Measurements from ENCODE around the gene RAB30. TPM values are rescaled to one million over a fixed set of nuclear protein-coding genes. Genes with fewer than 3 reads are reported as not detected.
"Not testable (repeated sequence)": the region's sequence is repeated elsewhere in the genome, so short reads cannot be mapped to it uniquely, and the experiment has no call there.

RAB30 gene
- total RNA-seq, 4 donors from 2014 or later: 29.8 to 57.1 (median 33.9) TPM

- Histone ChIP-seq H3K4me1 (no peaks in the 10 kb centered on the region), H3K4me3 (no peak overlapping the region), H3K27me3 (no peaks in the 10 kb centered on the region), H3K36me3 (no peaks in the 10 kb centered on the region), H3K27ac (no peak overlapping the region), H3K9me3 (no peaks in the 10 kb centered on the region)
- TF ChIP-seq, protein P1, sequence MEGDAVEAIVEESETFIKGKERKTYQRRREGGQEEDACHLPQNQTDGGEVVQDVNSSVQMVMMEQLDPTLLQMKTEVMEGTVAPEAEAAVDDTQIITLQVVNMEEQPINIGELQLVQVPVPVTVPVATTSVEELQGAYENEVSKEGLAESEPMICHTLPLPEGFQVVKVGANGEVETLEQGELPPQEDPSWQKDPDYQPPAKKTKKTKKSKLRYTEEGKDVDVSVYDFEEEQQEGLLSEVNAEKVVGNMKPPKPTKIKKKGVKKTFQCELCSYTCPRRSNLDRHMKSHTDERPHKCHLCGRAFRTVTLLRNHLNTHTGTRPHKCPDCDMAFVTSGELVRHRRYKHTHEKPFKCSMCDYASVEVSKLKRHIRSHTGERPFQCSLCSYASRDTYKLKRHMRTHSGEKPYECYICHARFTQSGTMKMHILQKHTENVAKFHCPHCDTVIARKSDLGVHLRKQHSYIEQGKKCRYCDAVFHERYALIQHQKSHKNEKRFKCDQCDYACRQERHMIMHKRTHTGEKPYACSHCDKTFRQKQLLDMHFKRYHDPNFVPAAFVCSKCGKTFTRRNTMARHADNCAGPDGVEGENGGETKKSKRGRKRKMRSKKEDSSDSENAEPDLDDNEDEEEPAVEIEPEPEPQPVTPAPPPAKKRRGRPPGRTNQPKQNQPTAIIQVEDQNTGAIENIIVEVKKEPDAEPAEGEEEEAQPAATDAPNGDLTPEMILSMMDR (IDR thresholded peaks at IDR 0.05 in 4 of 5, conservative IDR thresholded peaks at IDR 0.05 in 1 of 5): no peak
- TF ChIP-seq POLR2A (IDR thresholded peaks at IDR 0.05): no peak
- no peak for ATAC-seq
- DNase-seq: no peak
- in situ Hi-C loops (cut with MboI; ENCODE audit: low sequenced_read_pairs in 4 of 4): no loop called here
- intact Hi-C loops (cut with DNase I; ENCODE audit: low total_unique reads): no loop called here
Observed at GRCh38 chr11:82945682-82946081, 126.0 kb downstream of the RAB30 start.

GRCh38 chr11:82945041-82945440 lies 126.7 kb downstream of the RAB30 start:
- in situ Hi-C loops (cut with MboI; ENCODE audit: low sequenced_read_pairs in 4 of 4); intact Hi-C loops (cut with DNase I; ENCODE audit: low total_unique reads); H3K27me3 ChIP-seq; H3K4me1 ChIP-seq; ATAC-seq; DNase-seq; H3K27ac ChIP-seq; H3K36me3 ChIP-seq; H3K9me3 ChIP-seq; H3K4me3 ChIP-seq: not testable (repeated sequence)

DNA sequence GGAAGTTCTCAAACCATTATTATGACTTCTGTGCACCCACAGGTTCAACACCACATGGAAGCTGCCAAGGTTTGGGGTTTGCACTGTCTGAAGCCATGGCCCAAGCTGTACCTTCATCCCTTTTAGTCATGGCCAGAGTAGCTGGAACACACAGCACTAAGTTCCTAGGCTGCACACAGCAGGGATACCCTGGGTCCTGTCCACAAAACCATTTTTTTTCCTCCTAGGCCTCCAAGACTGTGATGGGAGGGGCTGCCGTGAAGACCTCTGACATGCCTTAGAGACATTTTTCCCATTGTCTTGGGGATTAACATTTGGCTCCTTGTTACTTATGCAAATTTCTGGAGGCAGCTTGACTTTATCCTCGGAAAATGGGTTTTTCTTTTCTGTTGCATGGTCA lies 127.5 kb downstream of the RAB30 start:
- ATAC-seq (no peak), DNase-seq (no peak)
- no peak overlapping the region for H3K4me3 ChIP-seq
- intact Hi-C loops (cut with DNase I; ENCODE audit: low total_unique reads): no loop called here
- H3K27ac ChIP-seq: no peak overlapping the region
- H3K36me3 ChIP-seq: no peaks in the 10 kb centered on the region
- H3K27me3 ChIP-seq: no peaks in the 10 kb centered on the region
- no peaks in the 10 kb centered on the region for H3K4me1 ChIP-seq
- TF ChIP-seq, protein P1 (IDR thresholded peaks at IDR 0.05 in 4 of 5, conservative IDR thresholded peaks at IDR 0.05 in 1 of 5): no peak
- TF ChIP-seq POLR2A (IDR thresholded peaks at IDR 0.05): no peak
- no peaks in the 10 kb centered on the region for H3K9me3 ChIP-seq
- in situ Hi-C loops (cut with MboI; ENCODE audit: low sequenced_read_pairs in 4 of 4): no loop called here

GRCh38 chr11:82943430-82943829 lies 128.3 kb downstream of the RAB30 start:
- ATAC-seq; intact Hi-C loops (cut with DNase I; ENCODE audit: low total_unique reads); H3K9me3 ChIP-seq; H3K27me3 ChIP-seq; H3K36me3 ChIP-seq; H3K27ac ChIP-seq; H3K4me1 ChIP-seq; H3K4me3 ChIP-seq; in situ Hi-C loops (cut with MboI; ENCODE audit: low sequenced_read_pairs in 4 of 4); DNase-seq: not testable (repeated sequence)

DNA sequence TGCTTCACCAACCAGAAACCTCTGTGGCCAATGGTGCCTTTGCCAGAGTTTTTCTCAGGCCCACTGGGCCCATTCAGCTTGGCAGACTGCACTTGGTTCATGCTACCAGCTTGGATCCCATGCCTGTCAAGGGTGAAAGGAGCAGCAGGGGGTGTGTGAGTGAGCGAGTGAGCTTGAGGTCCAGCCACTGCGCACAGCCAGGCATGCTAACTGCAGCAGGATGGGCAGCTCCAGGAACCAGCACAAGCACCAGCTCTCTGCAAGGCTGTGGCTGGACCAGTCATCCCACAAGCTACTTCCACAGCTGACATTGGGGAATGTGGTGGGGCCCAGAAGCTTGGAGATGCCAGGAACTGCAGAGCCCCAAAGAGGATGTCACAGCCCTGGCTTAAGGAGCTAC lies 129.3 kb downstream of the RAB30 start:
- H3K27ac ChIP-seq: no peak overlapping the region
- no peaks in the 10 kb centered on the region for H3K27me3 ChIP-seq
- ATAC-seq (no peak), DNase-seq (no peak)
- TF ChIP-seq, protein P1 (IDR thresholded peaks at IDR 0.05 in 4 of 5, conservative IDR thresholded peaks at IDR 0.05 in 1 of 5): no peak
- TF ChIP-seq POLR2A (IDR thresholded peaks at IDR 0.05): no peak
- H3K4me3 ChIP-seq: no peak overlapping the region
- no peaks in the 10 kb centered on the region for H3K9me3 ChIP-seq
- H3K4me1 ChIP-seq: no peaks in the 10 kb centered on the region
- no peaks in the 10 kb centered on the region for H3K36me3 ChIP-seq
- in situ Hi-C loops (cut with MboI; ENCODE audit: low sequenced_read_pairs in 4 of 4) (no loop called here), intact Hi-C loops (cut with DNase I; ENCODE audit: low total_unique reads) (no loop called here)

DNA sequence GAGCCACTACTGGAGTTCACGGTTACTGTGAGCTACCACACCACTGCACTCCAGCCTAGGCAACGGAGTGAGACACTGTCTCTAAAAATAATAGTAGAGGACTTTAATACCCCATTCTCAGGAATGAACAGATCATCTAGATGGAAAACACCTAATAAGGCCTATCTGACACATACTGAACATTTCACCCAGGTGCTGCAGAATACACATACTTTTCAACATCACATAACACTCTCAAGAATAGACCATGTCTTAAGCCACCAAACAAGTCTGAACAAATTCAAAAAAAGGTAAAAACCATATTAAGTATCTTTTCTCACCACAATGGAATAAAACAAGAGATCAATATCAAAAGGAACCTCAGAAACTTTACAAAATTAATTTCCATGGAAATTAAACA lies 132.2 kb downstream of the RAB30 start:
- in situ Hi-C loops (cut with MboI; ENCODE audit: low sequenced_read_pairs in 4 of 4): no loop called here
- intact Hi-C loops (cut with DNase I; ENCODE audit: low total_unique reads): no loop called here
- DNase-seq (no peak), ATAC-seq (no peak)
- Histone ChIP-seq H3K9me3 (no peaks in the 10 kb centered on the region), H3K27ac (no peak overlapping the region), H3K4me3 (no peak overlapping the region), H3K4me1 (no peaks in the 10 kb centered on the region), H3K27me3 (no peaks in the 10 kb centered on the region), H3K36me3 (no peaks in the 10 kb centered on the region)
- TF ChIP-seq POLR2A (IDR thresholded peaks at IDR 0.05): no peak
- TF ChIP-seq, protein P1 (IDR thresholded peaks at IDR 0.05 in 4 of 5, conservative IDR thresholded peaks at IDR 0.05 in 1 of 5): no peak

Data from gastrocnemius medialis (tissue), 4 donors.